ENCODE results near the gene NUDT22.

The NUDT22 gene, protein sequence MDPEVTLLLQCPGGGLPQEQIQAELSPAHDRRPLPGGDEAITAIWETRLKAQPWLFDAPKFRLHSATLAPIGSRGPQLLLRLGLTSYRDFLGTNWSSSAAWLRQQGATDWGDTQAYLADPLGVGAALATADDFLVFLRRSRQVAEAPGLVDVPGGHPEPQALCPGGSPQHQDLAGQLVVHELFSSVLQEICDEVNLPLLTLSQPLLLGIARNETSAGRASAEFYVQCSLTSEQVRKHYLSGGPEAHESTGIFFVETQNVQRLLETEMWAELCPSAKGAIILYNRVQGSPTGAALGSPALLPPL
- total RNA-seq, result 6.3 to 38.4 (median 16.2) reads per million in 17 experiments

GRCh38 chr11:64225608-64226506 is at the start of gene NUDT22, which contains the start of gene TRPT1:
TSS of gene NUDT22 (plus strand) at chr11:64226274. CDS start at chr11:64226653, 379 bp downstream.
TSS of gene TRPT1 (minus strand) at chr11:64226186. CDS start at chr11:64225860, 326 bp downstream.
- DNase-seq, result peak; percentile 93 to 97 (median 94)

- DNase-seq, result no peak
Observed at GRCh38 chr11:64176751-64177150, 49.3 kb upstream of the NUDT22 start.

GRCh38 chr11:64178203-64178602 is 47.9 kb upstream of the NUDT22 start:
- DNase-seq, result no peak

DNA sequence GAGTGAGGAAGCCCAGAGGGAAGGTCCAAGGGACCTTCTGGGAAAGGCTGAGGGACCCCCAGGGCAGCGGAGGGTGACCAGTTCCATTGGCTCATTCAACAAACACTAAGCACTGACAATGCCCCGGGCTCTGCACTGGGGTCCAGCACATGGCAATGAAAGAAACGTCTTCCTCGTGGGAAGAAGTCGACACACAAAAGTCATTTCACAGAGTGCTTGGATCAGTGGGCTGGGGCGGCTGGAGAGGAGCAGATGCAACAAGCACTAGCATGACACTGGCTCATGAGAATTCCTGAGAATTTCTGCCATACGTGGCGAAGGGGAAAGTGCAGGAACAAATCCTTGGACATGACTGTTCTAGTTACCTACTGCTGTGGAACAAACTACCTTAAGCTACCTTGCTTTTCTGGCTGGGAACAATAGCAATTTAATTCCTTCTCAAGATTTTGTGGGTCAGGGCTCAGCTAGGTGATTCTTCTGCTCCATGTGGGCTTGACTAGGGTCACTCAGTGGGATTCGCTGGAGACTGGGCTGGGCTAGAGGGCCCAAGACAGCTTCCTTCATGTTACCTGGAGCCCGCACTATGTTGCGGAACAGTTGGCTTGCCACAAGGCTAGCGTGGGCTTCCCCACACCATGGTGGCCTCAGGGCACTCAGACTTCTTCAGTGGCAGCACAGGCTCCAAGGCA is 47.0 kb upstream of the NUDT22 start:
- no peak for DNase-seq

- DNase-seq, result no peak
Observed at GRCh38 chr11:64180891-64181290, 45.2 kb upstream of the NUDT22 start.

DNA sequence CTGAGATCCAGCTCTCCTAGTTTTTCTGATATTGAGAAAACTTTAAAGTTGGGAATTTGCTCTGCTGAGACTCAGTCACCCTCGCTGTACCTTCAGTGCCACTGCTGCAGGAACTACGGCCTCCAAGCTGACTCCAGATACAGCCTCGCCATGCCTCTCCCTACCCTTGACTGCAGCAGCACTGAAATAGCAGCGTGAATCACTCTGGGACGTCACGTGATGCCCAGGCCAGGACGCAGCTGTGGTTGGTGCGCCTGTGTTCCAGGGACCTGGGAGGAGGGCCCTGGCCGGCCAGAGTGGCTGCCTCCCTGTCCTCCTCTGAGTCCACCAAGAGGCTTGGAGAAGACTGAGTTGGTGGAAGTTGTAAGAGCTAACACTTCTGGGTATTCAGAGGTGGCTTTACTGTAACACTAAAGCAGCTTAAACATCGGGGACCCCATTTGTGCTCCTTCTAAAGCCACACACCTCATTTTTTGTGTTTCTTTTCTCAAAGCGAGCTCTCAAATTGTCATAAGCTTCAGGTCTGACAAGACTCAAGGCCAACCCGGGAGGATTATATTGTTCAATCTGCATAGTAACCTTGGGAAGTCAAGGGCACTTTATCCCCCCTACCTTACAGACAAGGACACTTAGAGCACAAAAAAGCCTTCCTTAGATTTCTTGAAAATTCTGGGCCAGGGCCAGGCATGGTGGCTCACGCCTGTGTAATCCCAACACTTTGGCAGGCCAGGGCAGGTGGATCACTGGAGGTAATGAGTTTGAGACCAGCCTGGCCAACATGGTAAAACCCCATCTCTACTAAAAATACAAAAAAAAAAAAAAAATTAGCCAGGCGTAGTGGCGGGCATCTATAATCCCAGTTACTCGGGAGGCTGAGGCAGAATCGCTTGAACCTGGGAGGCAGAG is 44.3 kb upstream of the NUDT22 start:
- peak; percentile 92 to 95 (median 94) for DNase-seq

- DNase-seq, result no peak
Observed at GRCh38 chr11:64183890-64184289, 42.2 kb upstream of the NUDT22 start.

DNA sequence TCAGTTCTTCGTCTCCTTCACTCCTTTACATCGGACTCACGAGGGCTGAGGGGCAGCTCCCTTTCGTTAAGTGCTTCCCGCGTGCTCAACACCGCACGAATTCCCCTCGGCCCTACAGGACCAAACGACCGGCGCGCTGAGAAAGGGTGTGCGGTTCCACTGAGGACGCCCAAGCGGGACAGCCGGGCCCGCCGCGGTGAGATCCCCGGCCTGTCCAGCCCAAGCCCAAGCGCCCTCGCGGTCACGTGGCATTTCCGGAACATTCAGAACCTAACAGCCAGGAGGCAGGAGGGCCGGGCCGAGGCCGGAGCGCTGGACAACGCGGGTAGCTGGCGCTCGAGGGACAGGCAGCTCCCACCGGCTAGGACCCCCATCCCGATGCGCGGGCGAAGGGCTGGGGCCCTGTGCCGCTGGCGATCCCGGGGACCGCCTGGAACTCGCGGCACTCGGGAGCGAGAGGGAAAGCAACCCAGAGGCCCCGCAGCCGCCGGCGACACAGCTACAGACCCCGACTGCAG is 40.8 kb upstream of the NUDT22 start:
- peak; percentile 79 to 92 (median 88) for DNase-seq

DNA sequence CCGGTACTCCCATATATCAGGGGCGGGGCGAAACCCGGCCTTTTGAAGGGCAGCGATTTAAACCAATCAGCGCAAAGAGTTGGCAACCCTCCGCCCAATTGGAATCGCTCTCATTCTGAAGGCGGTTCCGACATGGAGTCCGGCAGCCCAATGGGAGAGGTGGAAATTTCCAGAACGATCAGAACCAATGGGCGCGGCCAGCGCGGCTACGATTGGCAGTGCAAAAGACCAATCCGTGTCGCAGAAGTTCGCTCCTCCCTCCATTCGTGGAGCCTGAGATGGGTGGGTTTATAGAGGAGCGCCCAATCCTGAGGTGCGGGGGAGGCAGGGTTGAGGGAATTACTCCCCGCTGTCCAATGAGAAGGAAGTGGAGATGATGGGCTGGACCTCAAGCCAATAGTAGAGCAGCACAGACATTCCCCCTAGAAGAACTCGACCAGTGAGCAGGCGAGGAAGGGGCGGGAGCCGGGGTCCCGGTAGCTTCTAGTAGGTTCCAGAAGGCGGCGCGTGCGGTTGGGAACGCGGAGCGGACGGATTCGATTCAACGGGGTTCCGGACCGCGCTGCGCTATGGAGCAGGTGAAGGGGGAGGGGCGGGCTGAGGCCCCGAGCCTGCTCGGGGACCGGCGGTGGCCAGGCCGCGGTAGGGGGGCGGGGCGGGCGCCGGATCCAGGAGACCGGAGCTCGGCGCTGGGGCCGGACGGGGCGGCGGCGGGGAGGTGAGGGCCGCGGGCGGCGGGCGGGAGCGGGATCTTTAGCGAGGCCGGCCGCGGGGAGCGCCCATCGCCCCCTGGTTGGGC is 40.2 kb upstream of the NUDT22 start, which contains the start of gene STIP1:
TSS of gene STIP1 (plus strand) at position 479 of the 799 bp plus-strand sequence. CDS start at position 570, 91 bp downstream.
- peak; percentile 99 to 100 (median 100) for DNase-seq

DNA sequence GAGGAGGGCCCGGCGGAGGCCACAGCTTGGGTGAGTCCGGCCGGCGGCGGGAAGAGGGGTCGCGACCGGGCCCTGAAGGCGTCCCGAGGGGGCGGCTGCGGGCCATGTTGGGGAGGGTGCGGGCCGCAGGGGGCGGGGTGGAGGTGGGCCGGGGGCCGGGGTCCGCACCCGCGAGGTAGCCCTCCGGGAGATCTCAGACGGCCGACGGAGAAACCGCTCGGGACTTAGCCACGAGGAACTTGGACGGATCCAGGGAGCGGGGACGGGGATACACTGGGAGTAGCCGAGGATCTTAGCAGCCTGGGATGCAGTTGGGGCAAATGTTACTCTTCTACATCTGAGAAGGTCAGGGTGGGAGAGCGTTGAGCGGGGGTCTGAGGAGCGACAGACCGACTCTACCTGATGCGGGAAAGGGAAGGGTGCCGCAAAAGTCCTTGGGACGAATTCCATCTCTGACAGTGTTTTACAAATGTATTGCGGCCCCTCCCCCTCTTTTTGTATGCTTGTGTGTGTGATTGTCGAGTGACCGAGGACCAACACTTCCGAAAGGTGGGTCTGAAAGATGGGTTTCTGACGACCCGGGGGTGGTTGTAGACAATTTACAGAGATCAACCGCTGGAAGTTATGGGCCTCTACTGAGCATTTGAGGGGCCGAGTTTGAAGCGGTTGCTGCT is 39.4 kb upstream of the NUDT22 start:
- DNase-seq, result peak in 1 of 4 experiments; percentile 30

DNA sequence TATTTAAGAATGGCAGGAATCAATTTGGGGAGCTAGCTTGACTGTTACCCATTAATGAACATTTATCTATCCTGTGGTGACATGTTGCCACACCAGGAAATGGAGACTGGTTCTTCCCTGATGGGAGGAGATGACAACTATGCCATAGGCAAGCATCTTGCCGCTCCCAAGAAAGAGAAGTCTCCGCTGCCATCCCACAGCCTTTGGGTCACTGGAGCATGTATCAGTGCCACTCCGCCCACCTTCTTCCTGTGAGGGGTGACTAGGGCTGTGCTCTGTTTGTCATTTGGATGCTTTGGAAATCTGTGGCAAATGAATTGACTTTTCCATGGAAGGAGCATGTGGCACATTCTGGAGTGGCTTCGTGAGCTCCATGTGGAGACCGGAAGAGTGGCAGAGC is 33.6 kb upstream of the NUDT22 start:
- DNase-seq, result peak; percentile 81 to 94 (median 91)

DNA sequence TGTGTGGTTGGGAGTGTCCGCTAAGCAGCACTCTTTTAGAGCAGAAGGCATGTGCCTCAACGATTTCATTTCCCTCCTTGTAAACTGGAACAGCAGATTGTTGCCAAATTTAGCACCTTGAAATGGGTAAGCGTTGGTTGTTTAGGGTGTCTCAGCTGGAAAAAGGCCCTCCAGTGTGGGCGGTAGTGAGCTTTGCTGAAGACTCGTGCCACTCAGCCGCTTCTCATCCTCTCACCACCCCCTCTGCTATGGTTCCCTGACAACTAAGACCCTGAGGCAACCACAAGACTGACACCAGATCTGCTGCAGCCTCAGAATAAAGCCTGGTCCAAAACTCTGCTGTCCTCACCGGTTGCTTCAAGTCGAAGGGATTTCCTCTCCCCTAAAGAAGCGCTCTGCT is 29.4 kb upstream of the NUDT22 start:
- peak; percentile 84 to 93 (median 90) for DNase-seq

GRCh38 chr11:64198511-64198910 is 27.6 kb upstream of the NUDT22 start:
- peak in 3 of 4 experiments; percentile 32 to 68 (median 59) for DNase-seq

DNA sequence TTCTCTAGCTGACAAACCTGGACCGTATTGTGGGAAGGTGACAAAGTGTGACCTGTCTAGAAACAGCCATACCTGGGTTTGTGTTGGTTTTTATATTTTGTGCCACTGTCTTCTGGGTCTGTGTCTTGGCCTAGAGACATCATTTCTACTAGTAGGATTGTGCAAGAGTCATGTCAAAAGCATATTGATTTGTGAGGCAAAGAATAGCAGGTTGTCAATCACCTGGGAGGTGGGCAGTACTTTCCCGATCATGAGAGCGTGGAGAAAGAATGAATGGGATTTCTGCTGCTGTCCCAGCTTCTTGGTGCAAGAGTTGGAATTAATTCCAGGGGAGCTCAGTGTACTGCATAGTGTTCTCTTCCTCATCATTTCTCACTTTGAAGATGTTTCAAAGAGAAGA is 24.5 kb upstream of the NUDT22 start:
- DNase-seq, result no peak

GRCh38 chr11:64202992-64203391 is 23.1 kb upstream of the NUDT22 start:
- no peak for DNase-seq

GRCh38 chr11:64203421-64204079 is 22.5 kb upstream of the NUDT22 start:
- no peak for DNase-seq

GRCh38 chr11:64204080-64204440 is 22.0 kb upstream of the NUDT22 start:
- DNase-seq, result no peak

GRCh38 chr11:64204464-64204989 is 21.5 kb upstream of the NUDT22 start:
- DNase-seq, result peak; percentile 92 to 96 (median 94)
